Subcutaneous adipose tissue (tissue), 4 donors: ENCODE measurements around the gene NEMP2. TPM values are rescaled to one million over a fixed set of nuclear protein-coding genes. Genes with fewer than 3 reads are reported as not detected.

Experiments
- CTCF ChIP-seq: fragments of 450-650 bp; IDR thresholded peaks from one replicate; pipeline ENCODE4 v1.5.1; 2016; ENCODE audit warnings: low read depth, mild to moderate bottlenecking, control low read depth, antibody characterized with exemption, moderate library complexity
- total RNA-seq, 4 donors: library from RNA; depleted of rRNA; stranded (reverse); fragments of >200 nt; gene quantifications; one replicate each; pipeline ENCODE4 v1.1.0, GENCODE V29; 2016

NEMP2 gene
- total RNA-seq, 4 donors from 2014 or later = 5.1 to 9.0 (median 7.3) TPM

GRCh38 chr2:190569994-190570755 is 35.7 kb upstream of the NEMP2 start:
- TF ChIP-seq CTCF = no peak

- no peak for TF ChIP-seq CTCF
Measured at GRCh38 chr2:190564838-190565237, 30.3 kb upstream of the NEMP2 start.

GRCh38 chr2:190563646-190564045 is 29.1 kb upstream of the NEMP2 start:
- no peak for TF ChIP-seq CTCF

GRCh38 chr2:190563109-190563508 is 28.6 kb upstream of the NEMP2 start:
- no peak for TF ChIP-seq CTCF

- no peak for TF ChIP-seq CTCF
Measured at GRCh38 chr2:190562121-190562520, 27.6 kb upstream of the NEMP2 start.

GRCh38 chr2:190561094-190561493 is 26.6 kb upstream of the NEMP2 start:
- TF ChIP-seq CTCF = no peak

GRCh38 chr2:190554357-190555006 is 20.0 kb upstream of the NEMP2 start:
- TF ChIP-seq CTCF = no peak
